Transverse colon (tissue), 4 donors: ENCODE results near the gene PRR5L.

Experiments used
- EP300 ChIP-seq: sonication (generic); formaldehyde crosslinking; IDR thresholded peaks from one replicate; pipeline ENCODE4 v1.6.1; 2017; ENCODE audit warnings: antibody characterized with exemption, low read depth
- POLR2A ChIP-seq: fragments of 450-650 bp; IDR thresholded peaks from one replicate; pipeline ENCODE4 v1.6.1; 2016; ENCODE audit warnings: antibody characterized with exemption, mild to moderate bottlenecking, moderate library complexity
- POLR2AphosphoS5 ChIP-seq, 3 donors: sonication (generic); formaldehyde crosslinking; IDR thresholded peaks; one replicate each; pipeline ENCODE4 v1.6.1; 2016; ENCODE audit warnings: antibody characterized with exemption in 3 of 3
- TF ChIP-seq, protein P1 (sequence below), 5 experiments: fragments of 200-600 bp in 3 of 5; fragments of 450-650 bp in 2 of 5; sonication (generic) in 3 of 5; IDR thresholded peaks; 1 replicate in 2 of 5; 2 replicates in 3 of 5; pipeline ENCODE4 v1.5.1; 2016 to 2017; ENCODE audit warnings: antibody characterized with exemption in 5 of 5, inconsistent platforms in 3 of 5, mild to moderate bottlenecking in 2 of 5, moderate library complexity in 1 of 5

DNA sequence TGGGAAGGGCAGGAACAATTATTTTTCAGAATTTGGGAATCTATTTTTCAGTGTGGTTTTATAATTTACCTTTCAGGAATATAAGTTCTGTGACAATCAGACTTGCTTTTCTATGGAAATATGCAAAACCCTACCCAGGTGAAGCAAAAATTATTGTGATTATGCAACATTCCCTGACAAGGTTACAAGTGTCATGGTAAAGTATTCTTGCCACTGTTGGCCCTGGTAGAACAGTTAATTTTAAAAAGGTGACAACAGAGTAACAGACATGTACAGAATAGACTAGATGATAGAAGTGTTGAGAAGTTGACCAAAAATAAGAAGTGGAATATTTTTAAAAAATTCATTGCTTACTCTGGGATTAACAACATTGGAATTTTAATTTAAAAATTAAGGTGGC lies 184.7 kb downstream of the PRR5L start:
- TF ChIP-seq, protein P1, sequence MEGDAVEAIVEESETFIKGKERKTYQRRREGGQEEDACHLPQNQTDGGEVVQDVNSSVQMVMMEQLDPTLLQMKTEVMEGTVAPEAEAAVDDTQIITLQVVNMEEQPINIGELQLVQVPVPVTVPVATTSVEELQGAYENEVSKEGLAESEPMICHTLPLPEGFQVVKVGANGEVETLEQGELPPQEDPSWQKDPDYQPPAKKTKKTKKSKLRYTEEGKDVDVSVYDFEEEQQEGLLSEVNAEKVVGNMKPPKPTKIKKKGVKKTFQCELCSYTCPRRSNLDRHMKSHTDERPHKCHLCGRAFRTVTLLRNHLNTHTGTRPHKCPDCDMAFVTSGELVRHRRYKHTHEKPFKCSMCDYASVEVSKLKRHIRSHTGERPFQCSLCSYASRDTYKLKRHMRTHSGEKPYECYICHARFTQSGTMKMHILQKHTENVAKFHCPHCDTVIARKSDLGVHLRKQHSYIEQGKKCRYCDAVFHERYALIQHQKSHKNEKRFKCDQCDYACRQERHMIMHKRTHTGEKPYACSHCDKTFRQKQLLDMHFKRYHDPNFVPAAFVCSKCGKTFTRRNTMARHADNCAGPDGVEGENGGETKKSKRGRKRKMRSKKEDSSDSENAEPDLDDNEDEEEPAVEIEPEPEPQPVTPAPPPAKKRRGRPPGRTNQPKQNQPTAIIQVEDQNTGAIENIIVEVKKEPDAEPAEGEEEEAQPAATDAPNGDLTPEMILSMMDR (IDR thresholded peaks at IDR 0.05): no peak
- TF ChIP-seq POLR2A (no peak), EP300 (no peak), POLR2AphosphoS5 (IDR thresholded peaks at IDR 0.05) (no peak)
